ENCODE data around the gene SDK1. TPM values are rescaled to one million over a fixed set of nuclear protein-coding genes. Genes with fewer than 3 reads are reported as not detected.

The SDK1 gene
- total RNA-seq, 1 experiment from 2014 or later, result 7.1 TPM

GRCh38 chr7:4073052-4073451 is 772.0 kb downstream of the SDK1 start:
- Histone ChIP-seq H3K36me3 (ENCODE audit: control insufficient read depth, insufficient read depth, low read length) (no peaks in the 10 kb centered on the region), H3K27me3 (replicated peaks; ENCODE audit: control insufficient read depth, insufficient read depth, low read length) (no peaks in the 10 kb centered on the region), H3K9me3 (no peaks in the 10 kb centered on the region), H3K4me1 (no peaks in the 10 kb centered on the region), H3K4me3 (ENCODE audit: low read depth, low read length) (no peak overlapping the region)
- H3K27me3 Mint-ChIP-seq (ENCODE audit: insufficient read depth, unreplicated experiment), result no peaks in the 10 kb centered on the region
- CTCF ChIA-PET, result no interaction called here
- H3K36me3 Mint-ChIP-seq (ENCODE audit: insufficient read depth, unreplicated experiment), result no peaks in the 10 kb centered on the region
- no peak overlapping the region for H3K27ac Mint-ChIP-seq (ENCODE audit: unreplicated experiment)
- no peaks in the 10 kb centered on the region for H3K4me1 Mint-ChIP-seq (ENCODE audit: low read depth, unreplicated experiment)
- POLR2A ChIA-PET, result no interaction called here
- BruUV-seq (replicated peaks), result no TSS peak
- no peak for TF ChIP-seq CTCF (IDR thresholded peaks at IDR 0.05; ENCODE audit: insufficient read depth in 1 of 2, low read depth in 1 of 2, low read length in 1 of 2, severe bottlenecking in 1 of 2, unreplicated experiment in 1 of 2)
- intact Hi-C loops (cut with micrococcal nuclease; ENCODE audit: unreplicated experiment), result no loop called here
- DNase-seq, result no peak
- peaks cover 11% of the 10 kb centered on the region for H3K9me3 Mint-ChIP-seq (ENCODE audit: unreplicated experiment)
- no peak overlapping the region for H3K4me3 Mint-ChIP-seq (ENCODE audit: unreplicated experiment)

DNA sequence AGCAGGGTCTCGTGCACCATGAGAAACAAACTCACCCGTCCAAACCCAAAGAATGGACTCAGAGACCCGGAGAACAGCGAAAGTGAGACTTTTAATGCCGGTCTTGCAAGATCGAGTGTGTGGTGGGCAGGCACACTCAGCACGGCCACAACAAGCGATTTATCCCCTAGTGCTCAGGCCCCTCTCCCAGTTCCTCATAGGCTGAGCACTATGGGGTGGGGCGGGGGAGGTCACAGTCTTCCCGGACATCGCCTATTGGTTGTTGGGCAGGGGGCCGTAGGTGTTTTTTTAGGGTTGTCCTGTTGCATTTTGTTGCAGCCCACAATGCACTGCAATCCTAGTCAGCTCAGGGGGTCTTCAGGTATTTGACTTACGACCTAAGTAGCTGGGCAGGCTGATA is 772.7 kb downstream of the SDK1 start:
- BruUV-seq (replicated peaks), result no TSS peak
- H3K4me1 Mint-ChIP-seq (ENCODE audit: low read depth, unreplicated experiment), result no peaks in the 10 kb centered on the region
- Histone ChIP-seq H3K4me3 (ENCODE audit: low read depth, low read length) (no peak overlapping the region), H3K36me3 (ENCODE audit: control insufficient read depth, insufficient read depth, low read length) (no peaks in the 10 kb centered on the region), H3K27me3 (replicated peaks; ENCODE audit: control insufficient read depth, insufficient read depth, low read length) (no peaks in the 10 kb centered on the region), H3K9me3 (no peaks in the 10 kb centered on the region), H3K4me1 (no peaks in the 10 kb centered on the region)
- H3K36me3 Mint-ChIP-seq (ENCODE audit: insufficient read depth, unreplicated experiment), result no peaks in the 10 kb centered on the region
- intact Hi-C loops (cut with micrococcal nuclease; ENCODE audit: unreplicated experiment), result no loop called here
- peaks cover 14% of the 10 kb centered on the region for H3K9me3 Mint-ChIP-seq (ENCODE audit: unreplicated experiment)
- TF ChIP-seq CTCF (IDR thresholded peaks at IDR 0.05; ENCODE audit: insufficient read depth in 1 of 2, low read depth in 1 of 2, low read length in 1 of 2, severe bottlenecking in 1 of 2, unreplicated experiment in 1 of 2), result no peak
- no peak overlapping the region for H3K27ac Mint-ChIP-seq (ENCODE audit: unreplicated experiment)
- DNase-seq, result no peak
- ChIA-PET POLR2A (no interaction called here), CTCF (no interaction called here)
- no peaks in the 10 kb centered on the region for H3K27me3 Mint-ChIP-seq (ENCODE audit: insufficient read depth, unreplicated experiment)
- H3K4me3 Mint-ChIP-seq (ENCODE audit: unreplicated experiment), result no peak overlapping the region

- BruUV-seq (replicated peaks), result no TSS peak
- no peak overlapping the region for H3K27ac Mint-ChIP-seq (ENCODE audit: unreplicated experiment)
- no peaks in the 10 kb centered on the region for H3K36me3 ChIP-seq (ENCODE audit: control insufficient read depth, insufficient read depth, low read length)
- H3K4me1 ChIP-seq, result no peaks in the 10 kb centered on the region
- intact Hi-C loops (cut with micrococcal nuclease; ENCODE audit: unreplicated experiment), result no loop called here
- no peaks in the 10 kb centered on the region for H3K4me1 Mint-ChIP-seq (ENCODE audit: low read depth, unreplicated experiment)
- peaks cover 20% of the 10 kb centered on the region for H3K9me3 Mint-ChIP-seq (ENCODE audit: unreplicated experiment)
- H3K27me3 Mint-ChIP-seq (ENCODE audit: insufficient read depth, unreplicated experiment), result peaks cover 2% of the 10 kb centered on the region
- H3K4me3 Mint-ChIP-seq (ENCODE audit: unreplicated experiment), result no peak overlapping the region
- no peaks in the 10 kb centered on the region for H3K27me3 ChIP-seq (replicated peaks; ENCODE audit: control insufficient read depth, insufficient read depth, low read length)
- CTCF ChIA-PET, result no interaction called here
- no peak for TF ChIP-seq CTCF (IDR thresholded peaks at IDR 0.05; ENCODE audit: insufficient read depth in 1 of 2, low read depth in 1 of 2, low read length in 1 of 2, severe bottlenecking in 1 of 2, unreplicated experiment in 1 of 2)
- no peaks in the 10 kb centered on the region for H3K36me3 Mint-ChIP-seq (ENCODE audit: insufficient read depth, unreplicated experiment)
- H3K4me3 ChIP-seq (ENCODE audit: low read depth, low read length), result no peak overlapping the region
- POLR2A ChIA-PET, result no interaction called here
- H3K9me3 ChIP-seq, result no peaks in the 10 kb centered on the region
- no peak for DNase-seq
Observed at GRCh38 chr7:4074407-4074806, 773.4 kb downstream of the SDK1 start.

Data from Caco-2 (cell line).